ENCODE results near the gene STPG2. TPM values are rescaled to one million over a fixed set of nuclear protein-coding genes. Genes with fewer than 3 reads are reported as not detected.

Gene STPG2
- total and polyA plus RNA-seq, 2 donors (not counting 3 experiments of a cell fraction or from before 2014, with no cell fraction given) = not detected

DNA sequence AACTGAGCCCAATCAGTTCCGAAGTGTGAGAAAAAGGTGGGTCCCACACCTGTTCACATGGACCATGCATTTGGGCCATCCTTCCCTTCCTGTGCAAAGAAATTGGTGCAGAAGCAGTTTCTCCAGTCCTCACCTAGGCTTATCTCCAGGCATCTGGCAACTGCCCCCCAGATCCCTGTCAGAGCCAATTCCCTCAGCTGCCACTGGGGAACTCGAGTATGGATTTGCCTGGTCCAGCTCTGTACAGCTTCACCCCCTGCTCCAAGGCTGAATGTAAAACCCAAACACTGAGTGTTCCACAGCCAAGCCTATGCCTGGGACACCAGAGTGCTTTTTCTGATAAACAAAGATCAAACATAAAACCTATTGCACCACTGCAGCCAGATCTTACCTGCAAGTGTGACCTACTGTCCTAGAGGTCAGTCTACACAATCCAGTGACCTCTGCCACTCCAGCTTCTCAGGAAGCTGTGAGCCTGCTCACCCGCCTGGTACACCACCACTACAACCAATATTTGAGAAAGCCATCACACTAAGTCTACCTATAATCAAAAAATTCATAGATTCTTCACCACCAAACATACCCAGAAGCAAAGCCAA, 136.4 kb downstream of the STPG2 start:
- BruUV-seq (replicated peaks) = no TSS peak
- no peaks in the 10 kb centered on the region for H3K9me1 ChIP-seq (replicated peaks; ENCODE audit: control insufficient read depth, extremely low read depth, insufficient read depth, low read length)
- no peak for FAIRE-seq
- H3K9me3 ChIP-seq (replicated peaks; ENCODE audit: control insufficient read depth, insufficient read depth, low read length) = no peaks in the 10 kb centered on the region
- dilution Hi-C loops (cut with MboI; ENCODE audit: extremely low pct_ligation_motif_present, low sequenced_read_pairs) (no loop called here), intact Hi-C loops (cut with micrococcal nuclease) (no loop called here)
- no peak for DNase-seq (ENCODE audit: low read depth, low spot score)
- POLR2A ChIA-PET = no interaction called here
- no peaks in the 10 kb centered on the region for H3K36me3 ChIP-seq (ENCODE audit: control insufficient read depth in 2 of 2, extremely low read depth in 1 of 2, insufficient read depth in 2 of 2, low read length in 2 of 2)
- no peaks in the 10 kb centered on the region for H3K4me1 ChIP-seq (ENCODE audit: control insufficient read depth, extremely low read depth, insufficient read depth, low read length)
- CTCF ChIA-PET = interaction anchor here (0.8 kb wide), 1 partner anchor 20 kb away, joined by 3 read pairs; no protein-coding TSS in a partner anchor
- no peak overlapping the region for H3K4me2 ChIP-seq (ENCODE audit: insufficient read depth, low read length)
- H3K27ac ChIP-seq (ENCODE audit: insufficient read depth, low read depth, low read length) = no peak overlapping the region
- H2AFZ ChIP-seq (ENCODE audit: low read depth, low read length) = no peak overlapping the region
- H3K9ac ChIP-seq (replicated peaks; ENCODE audit: extremely low read depth, insufficient read depth, low read length) = no peak overlapping the region
- TF ChIP-seq POLR2AphosphoS5 (IDR thresholded peaks at IDR 0.05; ENCODE audit: insufficient read depth, low read depth, low read length) = no peak
- TF ChIP-seq, protein P1, sequence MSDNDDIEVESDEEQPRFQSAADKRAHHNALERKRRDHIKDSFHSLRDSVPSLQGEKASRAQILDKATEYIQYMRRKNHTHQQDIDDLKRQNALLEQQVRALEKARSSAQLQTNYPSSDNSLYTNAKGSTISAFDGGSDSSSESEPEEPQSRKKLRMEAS (IDR thresholded peaks at IDR 0.05; ENCODE audit: insufficient read depth, insufficient read length) = no peak
- TF ChIP-seq, protein P2, sequence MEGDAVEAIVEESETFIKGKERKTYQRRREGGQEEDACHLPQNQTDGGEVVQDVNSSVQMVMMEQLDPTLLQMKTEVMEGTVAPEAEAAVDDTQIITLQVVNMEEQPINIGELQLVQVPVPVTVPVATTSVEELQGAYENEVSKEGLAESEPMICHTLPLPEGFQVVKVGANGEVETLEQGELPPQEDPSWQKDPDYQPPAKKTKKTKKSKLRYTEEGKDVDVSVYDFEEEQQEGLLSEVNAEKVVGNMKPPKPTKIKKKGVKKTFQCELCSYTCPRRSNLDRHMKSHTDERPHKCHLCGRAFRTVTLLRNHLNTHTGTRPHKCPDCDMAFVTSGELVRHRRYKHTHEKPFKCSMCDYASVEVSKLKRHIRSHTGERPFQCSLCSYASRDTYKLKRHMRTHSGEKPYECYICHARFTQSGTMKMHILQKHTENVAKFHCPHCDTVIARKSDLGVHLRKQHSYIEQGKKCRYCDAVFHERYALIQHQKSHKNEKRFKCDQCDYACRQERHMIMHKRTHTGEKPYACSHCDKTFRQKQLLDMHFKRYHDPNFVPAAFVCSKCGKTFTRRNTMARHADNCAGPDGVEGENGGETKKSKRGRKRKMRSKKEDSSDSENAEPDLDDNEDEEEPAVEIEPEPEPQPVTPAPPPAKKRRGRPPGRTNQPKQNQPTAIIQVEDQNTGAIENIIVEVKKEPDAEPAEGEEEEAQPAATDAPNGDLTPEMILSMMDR (IDR thresholded peaks at IDR 0.05; ENCODE audit: extremely low read depth in 1 of 2, insufficient read depth in 1 of 2, low read depth in 1 of 2, low read length in 2 of 2) = no peak
- TF ChIP-seq POLR2A (IDR thresholded peaks at IDR 0.05; ENCODE audit: low read depth, low read length) = no peak
- TF ChIP-seq MYC (IDR thresholded peaks at IDR 0.05; ENCODE audit: low read depth, low read length) = no peak
- TF ChIP-seq GATA2 (IDR thresholded peaks at IDR 0.05; ENCODE audit: insufficient read depth, insufficient read length, low read depth, low read length) = no peak
- no peak for TF ChIP-seq EZH2 (IDR thresholded peaks at IDR 0.05; ENCODE audit: borderline replicate concordance, low read depth, low read length, severe bottlenecking)
- TF ChIP-seq JUN (IDR thresholded peaks at IDR 0.05; ENCODE audit: borderline replicate concordance, insufficient read depth, insufficient read length, low read depth) = no peak
- TF ChIP-seq FOS (IDR thresholded peaks at IDR 0.05; ENCODE audit: borderline replicate concordance, insufficient read depth, low read length) = no peak
- no peak overlapping the region for H3K4me3 ChIP-seq (replicated peaks in 1 of 3; ENCODE audit: insufficient read depth in 1 of 3, low read depth in 1 of 3, low read length in 3 of 3)
- H4K20me1 ChIP-seq (replicated peaks; ENCODE audit: control insufficient read depth, extremely low read depth, insufficient read depth, low read length) = no peaks in the 10 kb centered on the region
- no peaks in the 10 kb centered on the region for H3K27me3 ChIP-seq (ENCODE audit: control insufficient read depth in 2 of 2, insufficient read depth in 2 of 2, low read length in 2 of 2)
- no peaks in the 10 kb centered on the region for H3K79me2 ChIP-seq (ENCODE audit: control insufficient read depth, insufficient read depth, low read length)

All from endothelial cell of umbilical vein (primary cell).